AG09309 (cell line): ENCODE measurements around the gene TLE1.

Experiments
- DNase-seq: peaks from one replicate; pipeline ENCODE4 v3.0.0-alpha.2; 2010; ENCODE audit warnings: low read depth
- H3K4me3 ChIP-seq: 2 replicates; pipeline ENCODE4 v1.5.1; 2011; ENCODE audit warnings: mild to moderate bottlenecking, low read depth, low read length, moderate library complexity; ENCODE audit not compliant: control insufficient read depth
- TF ChIP-seq, protein P1 (sequence below): IDR thresholded peaks from 2 replicates; pipeline ENCODE4 v1.5.1; 2011; ENCODE audit warnings: mild to moderate bottlenecking, low read depth, low read length, inconsistent platforms; ENCODE audit not compliant: insufficient read depth, control insufficient read depth; ENCODE audit errors: missing control alignments

TLE1 gene

GRCh38 chr9:81678088-81678487 lies 11.3 kb downstream of the TLE1 start:
- no peak overlapping the region for H3K4me3 ChIP-seq
- no peak for DNase-seq
- TF ChIP-seq, protein P1, sequence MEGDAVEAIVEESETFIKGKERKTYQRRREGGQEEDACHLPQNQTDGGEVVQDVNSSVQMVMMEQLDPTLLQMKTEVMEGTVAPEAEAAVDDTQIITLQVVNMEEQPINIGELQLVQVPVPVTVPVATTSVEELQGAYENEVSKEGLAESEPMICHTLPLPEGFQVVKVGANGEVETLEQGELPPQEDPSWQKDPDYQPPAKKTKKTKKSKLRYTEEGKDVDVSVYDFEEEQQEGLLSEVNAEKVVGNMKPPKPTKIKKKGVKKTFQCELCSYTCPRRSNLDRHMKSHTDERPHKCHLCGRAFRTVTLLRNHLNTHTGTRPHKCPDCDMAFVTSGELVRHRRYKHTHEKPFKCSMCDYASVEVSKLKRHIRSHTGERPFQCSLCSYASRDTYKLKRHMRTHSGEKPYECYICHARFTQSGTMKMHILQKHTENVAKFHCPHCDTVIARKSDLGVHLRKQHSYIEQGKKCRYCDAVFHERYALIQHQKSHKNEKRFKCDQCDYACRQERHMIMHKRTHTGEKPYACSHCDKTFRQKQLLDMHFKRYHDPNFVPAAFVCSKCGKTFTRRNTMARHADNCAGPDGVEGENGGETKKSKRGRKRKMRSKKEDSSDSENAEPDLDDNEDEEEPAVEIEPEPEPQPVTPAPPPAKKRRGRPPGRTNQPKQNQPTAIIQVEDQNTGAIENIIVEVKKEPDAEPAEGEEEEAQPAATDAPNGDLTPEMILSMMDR: no peak

GRCh38 chr9:81676395-81676794 lies 13.0 kb downstream of the TLE1 start:
- TF ChIP-seq, protein P1: no peak
- no peak for DNase-seq
- no peak overlapping the region for H3K4me3 ChIP-seq

DNA sequence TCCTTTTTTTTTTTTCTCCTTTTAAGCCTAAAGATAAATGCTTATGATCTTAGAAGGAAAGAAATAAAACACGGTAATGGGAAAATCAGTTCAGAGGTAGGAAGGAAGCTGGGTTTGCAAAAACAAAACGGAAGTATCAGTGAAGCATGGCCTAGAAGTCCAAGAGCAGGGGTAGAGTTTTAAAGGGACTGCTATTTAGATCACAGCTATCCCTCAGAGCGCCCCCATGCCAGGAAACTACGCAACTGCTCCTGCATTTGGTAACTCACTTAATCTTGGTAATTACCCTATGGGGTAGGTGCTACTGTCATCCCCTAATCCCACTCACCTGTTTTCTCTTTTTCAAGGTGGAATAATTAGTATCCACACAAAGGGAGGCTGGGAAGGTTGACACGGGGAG lies 16.0 kb downstream of the TLE1 start:
- no peak for DNase-seq

GRCh38 chr9:81671880-81672280 lies 17.5 kb downstream of the TLE1 start:
- DNase-seq: no peak
- H3K4me3 ChIP-seq: no peak overlapping the region
- TF ChIP-seq, protein P1: no peak

More for the DNA sequence above, 16.0 kb downstream of the TLE1 start:
- H3K4me3 ChIP-seq: no peak overlapping the region
- TF ChIP-seq, protein P1: no peak

DNA sequence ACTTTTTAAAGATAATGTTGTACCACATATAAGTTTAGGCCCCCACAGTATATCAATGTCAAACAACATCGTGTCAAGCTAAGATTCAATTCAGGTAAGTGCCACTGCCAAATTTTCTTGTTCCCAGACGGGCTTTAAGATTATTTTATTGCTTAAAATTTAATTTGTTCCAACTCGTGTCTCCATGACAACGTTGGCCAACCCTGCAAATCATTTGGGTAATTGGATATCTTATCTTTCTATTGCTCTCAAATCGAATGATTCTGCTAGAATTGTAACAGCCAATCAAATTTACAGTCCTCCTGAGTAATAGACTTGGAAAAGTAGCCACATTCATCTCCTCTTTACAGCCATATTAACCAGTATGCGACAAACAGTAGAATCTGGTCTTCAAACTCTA lies 19.5 kb downstream of the TLE1 start:
- no peak overlapping the region for H3K4me3 ChIP-seq
- TF ChIP-seq, protein P1: no peak
- no peak for DNase-seq

DNA sequence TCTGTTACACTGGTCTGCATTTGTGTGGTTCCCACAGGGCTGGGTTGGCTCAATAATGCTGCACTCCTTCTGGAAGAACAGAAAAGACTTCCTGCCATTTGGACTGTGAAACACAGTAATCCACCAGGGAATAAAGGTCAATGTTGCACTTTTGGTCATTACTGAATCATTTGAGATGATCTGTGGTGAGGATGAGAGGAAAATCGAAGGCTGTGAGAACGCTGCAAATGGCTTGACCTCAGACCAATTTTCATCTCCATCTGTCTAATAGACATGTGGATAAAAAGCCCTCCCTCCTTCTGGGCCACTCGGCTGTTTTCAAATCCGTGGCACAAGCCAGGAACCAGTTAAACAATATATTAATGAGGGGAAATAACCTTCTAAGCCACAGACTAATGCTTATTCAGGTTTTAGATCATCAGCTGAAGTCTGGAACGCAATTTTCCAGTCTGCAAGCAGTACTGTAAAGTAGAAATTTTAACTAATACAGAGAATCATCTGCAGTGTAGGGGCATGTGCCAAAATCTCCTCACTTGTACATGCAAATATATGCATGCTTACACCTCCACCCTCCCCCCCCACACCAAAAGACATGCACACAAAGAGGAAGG lies 20.2 kb downstream of the TLE1 start:
- TF ChIP-seq, protein P1: no peak
- H3K4me3 ChIP-seq: no peak overlapping the region
- DNase-seq: no peak
